ENCODE results near the gene NEU1.
"Not testable (repeated sequence)": the region's sequence is repeated elsewhere in the genome, so short reads cannot be mapped to it uniquely, and the experiment has no call there.

- TF ChIP-seq CTCF (IDR thresholded peaks at IDR 0.05; ENCODE audit: poor library complexity); EZH2 (IDR thresholded peaks at IDR 0.05; ENCODE audit: borderline replicate concordance): not testable (repeated sequence)
Measured at GRCh38 chr6:31857774-31858173, 4.8 kb downstream of the NEU1 start.

All from hepatocyte (in vitro differentiated cells).